H9 (cell line): ENCODE results near the gene SLC12A4. TPM values are rescaled to one million over a fixed set of nuclear protein-coding genes. Genes with fewer than 3 reads are reported as not detected.

Source experiments
- DNase-seq: peaks from one replicate; pipeline ENCODE4 v3.0.0-alpha.2; 2017
- H2AFZ ChIP-seq: one replicate; pipeline ENCODE4 v1.6.1; 2013; ENCODE audit warnings: mild to moderate bottlenecking, low read length, control low read depth, moderate library complexity
- H2AK5ac ChIP-seq: 2 replicates; pipeline ENCODE4 v1.6.1; 2013; ENCODE audit warnings: low read length, control low read depth, mixed read lengths; ENCODE audit not compliant: insufficient read length
- H2BK120ac ChIP-seq: one replicate; pipeline ENCODE4 v1.6.1; 2013; ENCODE audit warnings: low read depth, mild to moderate bottlenecking, low read length, control low read depth, inconsistent platforms; ENCODE audit not compliant: poor library complexity, severe bottlenecking
- H2BK12ac ChIP-seq: 2 replicates; pipeline ENCODE4 v1.6.1; 2013; ENCODE audit warnings: low read length, control low read depth, mixed read lengths, low read depth; ENCODE audit not compliant: insufficient read length
- H2BK15ac ChIP-seq: 2 replicates; pipeline ENCODE4 v1.6.1; 2013; ENCODE audit warnings: low read depth, low read length, control low read depth
- H2BK20ac ChIP-seq: one replicate; pipeline ENCODE4 v1.6.1; 2013; ENCODE audit warnings: low read depth, mild to moderate bottlenecking, low read length, control low read depth, inconsistent platforms; ENCODE audit not compliant: poor library complexity, severe bottlenecking
- H2BK5ac ChIP-seq: 2 replicates; pipeline ENCODE4 v1.6.1; 2013; ENCODE audit warnings: low read length, control low read depth, mixed read lengths; ENCODE audit not compliant: insufficient read length
- H3K14ac ChIP-seq: 2 replicates; pipeline ENCODE4 v1.6.1; 2013; ENCODE audit warnings: low read length, control low read depth; ENCODE audit not compliant: insufficient read depth
- H3K18ac ChIP-seq: 2 replicates; pipeline ENCODE4 v1.6.1; 2013; ENCODE audit warnings: low read depth, mild to moderate bottlenecking, mixed read lengths, low read length, control low read depth; ENCODE audit not compliant: insufficient read length
- H3K23ac ChIP-seq: 2 replicates; pipeline ENCODE4 v1.6.1; 2013; ENCODE audit warnings: low read length, control low read depth, mixed read lengths, low read depth; ENCODE audit not compliant: insufficient read length
- H3K23me2 ChIP-seq: 2 replicates; pipeline ENCODE4 v1.6.1; 2013; ENCODE audit warnings: low read depth, mild to moderate bottlenecking, mixed read lengths, low read length, control low read depth; ENCODE audit not compliant: insufficient read length, poor library complexity, severe bottlenecking
- H3K27ac ChIP-seq: 2 replicates; pipeline ENCODE4 v1.5.1; 2013; ENCODE audit warnings: low read length, control low read depth, mixed read lengths, low read depth; ENCODE audit not compliant: insufficient read length
- H3K27me3 ChIP-seq: 2 replicates; pipeline ENCODE4 v1.6.1; 2013; ENCODE audit warnings: low read length, control low read depth, inconsistent platforms; ENCODE audit not compliant: insufficient read depth
- H3K4ac ChIP-seq: 2 replicates; pipeline ENCODE4 v1.6.1; 2013; ENCODE audit warnings: low read depth, mild to moderate bottlenecking, control low read depth, inconsistent platforms, low read length, moderate library complexity
- H3K4me1 ChIP-seq: 2 replicates; pipeline ENCODE4 v1.6.1; 2013; ENCODE audit warnings: low read length, control low read depth, inconsistent platforms; ENCODE audit not compliant: insufficient read depth
- H3K4me2 ChIP-seq: 2 replicates; pipeline ENCODE4 v1.6.1; 2013; ENCODE audit warnings: low read length, control low read depth, mixed read lengths; ENCODE audit not compliant: insufficient read length, insufficient read depth
- H3K56ac ChIP-seq: 2 replicates; pipeline ENCODE4 v1.6.1; 2013; ENCODE audit warnings: low read depth, mild to moderate bottlenecking, mixed read lengths, low read length, control low read depth; ENCODE audit not compliant: insufficient read length
- H3K79me1 ChIP-seq: 2 replicates; pipeline ENCODE4 v1.6.1; 2013; ENCODE audit warnings: low read depth, mild to moderate bottlenecking, moderate library complexity, low read length, control low read depth, inconsistent platforms; ENCODE audit not compliant: insufficient read depth, poor library complexity, severe bottlenecking
- H3K79me2 ChIP-seq: 2 replicates; pipeline ENCODE4 v1.6.1; 2013; ENCODE audit warnings: low read length, control low read depth, inconsistent platforms; ENCODE audit not compliant: insufficient read depth
- H3K9ac ChIP-seq: 2 replicates; pipeline ENCODE4 v1.6.1; 2013; ENCODE audit warnings: low read length, control low read depth, mixed read lengths; ENCODE audit not compliant: insufficient read length; ENCODE audit errors: extremely low read depth
- H3K9me3 ChIP-seq: one replicate; pipeline ENCODE4 v1.6.1; 2013; ENCODE audit warnings: low read depth, low read length, inconsistent platforms; ENCODE audit not compliant: control insufficient read depth
- H3T11ph ChIP-seq: one replicate; pipeline ENCODE4 v1.6.1; 2013; ENCODE audit warnings: mild to moderate bottlenecking, low read length, control low read depth, inconsistent platforms
- H4K20me1 ChIP-seq: one replicate; pipeline ENCODE4 v1.6.1; 2013; ENCODE audit not compliant: control insufficient read depth, insufficient read length, insufficient read depth
- H4K5ac ChIP-seq: 2 replicates; pipeline ENCODE4 v1.6.1; 2013; ENCODE audit warnings: low read depth, mild to moderate bottlenecking, mixed read lengths, low read length, control low read depth; ENCODE audit not compliant: insufficient read length
- H4K8ac ChIP-seq: replicated peaks from 2 replicates; pipeline ENCODE4 v1.6.1; 2013; ENCODE audit warnings: low read length, control low read depth, mixed read lengths, low read depth; ENCODE audit not compliant: insufficient read length
- H4K91ac ChIP-seq: 2 replicates; pipeline ENCODE4 v1.6.1; 2013; ENCODE audit warnings: low read depth, mild to moderate bottlenecking, moderate library complexity, mixed read lengths, low read length, control low read depth; ENCODE audit not compliant: insufficient read length
- H3K27ac Mint-ChIP-seq, 3 experiments: 2 replicates in 2 of 3; 3 replicates in 1 of 3; pipeline ENCODE4 v1.8.0; 2020 to 2021; ENCODE audit warnings: mixed read lengths in 3 of 3, mild to moderate bottlenecking in 1 of 3, moderate library complexity in 1 of 3
- H3K27me3 Mint-ChIP-seq: 2 replicates; pipeline ENCODE4 v1.8.0; 2021; ENCODE audit warnings: low read depth, mild to moderate bottlenecking, moderate library complexity, mixed read lengths
- H3K36me3 Mint-ChIP-seq, 3 experiments: 2 replicates in 2 of 3; 3 replicates in 1 of 3; pipeline ENCODE4 v1.8.0; 2020 to 2021; ENCODE audit warnings: low read depth in 3 of 3, mixed read lengths in 3 of 3; ENCODE audit not compliant: insufficient read depth in 1 of 3
- H3K4me1 Mint-ChIP-seq, 2 experiments: 2 replicates each; pipeline ENCODE4 v1.8.0; 2020; ENCODE audit warnings: mixed read lengths in 2 of 2
- H3K4me3 Mint-ChIP-seq, 2 experiments: 2 replicates in 1 of 2; 3 replicates in 1 of 2; pipeline ENCODE4 v1.8.0; 2020 to 2021; ENCODE audit warnings: mild to moderate bottlenecking in 2 of 2, mixed read lengths in 2 of 2, moderate library complexity in 1 of 2
- H3K9me3 Mint-ChIP-seq, 2 experiments: 2 replicates in 1 of 2; 3 replicates in 1 of 2; pipeline ENCODE4 v1.8.0; 2020; ENCODE audit warnings: mild to moderate bottlenecking in 2 of 2, mixed read lengths in 2 of 2, moderate library complexity in 1 of 2
- CTCF ChIP-seq: fragments of 200-600 bp; sonication (generic); conservative IDR thresholded peaks from 3 replicates; pipeline ENCODE4 v1.8.0; 2021; ENCODE audit warnings: antibody characterized with exemption, mild to moderate bottlenecking
- WGBS: extraction: QIAGEN DNeasy Blood & Tissue Kit; methylation state at CpG from one replicate; pipeline ENCODE4 v1.1.7; 2013; ENCODE audit warnings: missing lambda C conversion rate, low lambda C conversion rate, mixed read lengths; ENCODE audit not compliant: insufficient read length; ENCODE audit errors: extremely low coverage; 5-methylcytosine and 5-hydroxymethylcytosine counted together
- total RNA-seq: library from RNA; stranded (reverse); gene quantifications from 2 replicates; pipeline ENCODE4 v1.2.1, GENCODE V29; 2021

SLC12A4 gene
- total RNA-seq, 1 experiment from 2014 or later, result 46.7 TPM

DNA sequence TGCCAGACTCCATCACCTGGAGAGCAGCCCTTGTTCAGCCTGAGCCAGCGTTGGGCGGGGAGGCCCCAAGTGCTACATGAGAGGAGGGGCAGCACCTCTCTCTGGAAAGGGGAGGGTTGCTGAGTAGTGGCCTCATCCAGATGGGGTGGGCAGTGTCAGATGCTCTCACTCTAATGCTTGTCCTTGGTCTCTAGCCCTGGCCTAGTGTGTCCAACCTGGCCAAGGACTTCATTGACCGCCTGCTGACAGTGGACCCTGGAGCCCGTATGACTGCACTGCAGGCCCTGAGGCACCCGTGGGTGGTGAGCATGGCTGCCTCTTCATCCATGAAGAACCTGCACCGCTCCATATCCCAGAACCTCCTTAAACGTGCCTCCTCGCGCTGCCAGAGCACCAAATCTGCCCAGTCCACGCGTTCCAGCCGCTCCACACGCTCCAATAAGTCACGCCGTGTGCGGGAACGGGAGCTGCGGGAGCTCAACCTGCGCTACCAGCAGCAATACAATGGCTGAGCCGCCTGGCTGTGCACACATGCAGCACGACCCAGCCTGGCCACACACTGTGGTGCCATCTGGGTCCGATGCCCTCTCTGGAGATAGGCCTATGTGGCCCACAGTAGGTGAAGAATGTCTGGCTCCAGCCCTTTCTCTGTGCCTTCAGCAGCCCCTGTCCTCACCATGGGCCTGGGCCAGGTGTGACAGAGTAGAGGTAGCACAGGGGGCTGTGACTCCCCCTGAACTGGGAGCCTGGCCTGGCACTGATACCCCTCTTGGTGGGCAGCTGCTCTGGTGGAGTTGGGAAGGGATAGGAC is 41.1 kb downstream of the SLC12A4 start:
- no peaks in the 10 kb centered on the region for H3K9me3 ChIP-seq
- no peaks in the 10 kb centered on the region for H3K9me3 Mint-ChIP-seq
- no peaks in the 10 kb centered on the region for H3K23me2 ChIP-seq
- H4K5ac ChIP-seq, result no peak overlapping the region
- no peak overlapping the region for H4K8ac ChIP-seq
- no peak overlapping the region for H2BK15ac ChIP-seq
- no peak overlapping the region for H2AFZ ChIP-seq
- H3K27ac ChIP-seq, result no peak overlapping the region
- no peak overlapping the region for H3T11ph ChIP-seq
- H3K4me1 Mint-ChIP-seq, result peaks cover 4 to 8% of the 10 kb centered on the region in 2 experiments; a peak in 2 of 4 replicates
- no peaks in the 10 kb centered on the region for H3K27me3 Mint-ChIP-seq
- no peak overlapping the region for H3K4me3 Mint-ChIP-seq
- no peak overlapping the region for H4K91ac ChIP-seq
- no peak overlapping the region for H3K4ac ChIP-seq
- H2BK12ac ChIP-seq, result no peak overlapping the region
- no peak overlapping the region for H3K18ac ChIP-seq
- H2AK5ac ChIP-seq, result no peak overlapping the region
- H3K14ac ChIP-seq, result no peak overlapping the region
- H3K36me3 Mint-ChIP-seq, result peaks cover 7 to 28% (median 14%) of the 10 kb centered on the region in 3 experiments
- no peak overlapping the region for H3K56ac ChIP-seq
- no peak overlapping the region for H3K23ac ChIP-seq
- DNase-seq, result no peak
- no peak overlapping the region for H3K4me2 ChIP-seq
- H3K79me2 ChIP-seq, result no peaks in the 10 kb centered on the region
- no peak for TF ChIP-seq CTCF
- H3K27ac Mint-ChIP-seq, result no peak overlapping the region
- WGBS, result no CpG with 5 or more reads among the region's 22 CpGs
- H2BK20ac ChIP-seq, result no peak overlapping the region
- no peak overlapping the region for H2BK5ac ChIP-seq
- H3K4me1 ChIP-seq, result no peaks in the 10 kb centered on the region
- H4K20me1 ChIP-seq, result no peaks in the 10 kb centered on the region
- no peak overlapping the region for H2BK120ac ChIP-seq
- H3K27me3 ChIP-seq, result no peaks in the 10 kb centered on the region
- no peak overlapping the region for H3K9ac ChIP-seq
- H3K79me1 ChIP-seq, result no peaks in the 10 kb centered on the region
